Natural killer cell treated with Interleukin-12 subunit alpha and Interleukin-12 subunit beta and Interleukin-15 and Interleukin-18, amount 100 ng/mL, for 72 hours (primary cell): Measurements from ENCODE around the gene LARGE2. TPM values are rescaled to one million over a fixed set of nuclear protein-coding genes. Genes with fewer than 3 reads are reported as not detected.

Experiments used
- ATAC-seq, 2 donors: fragments of 150-1000 bp; cut with Tn5 transposase in 1 of 2; sonication (Bioruptor Pico), chemical (Tn5 transposase) in 1 of 2; 2 replicates each; pipeline ENCODE4 v1.10.0; 2021
- DNase-seq: peaks from one replicate; pipeline ENCODE4 v3.0.0; 2022; ENCODE audit warnings: low spot score
- H3K27ac Mint-ChIP-seq, 2 donors: 1 replicate in 1 of 2; 2 replicates in 1 of 2; pipeline ENCODE4 v1.8.0; 2022; ENCODE audit warnings: mixed read lengths in 2 of 2, mild to moderate bottlenecking in 1 of 2, moderate library complexity in 1 of 2
- H3K27me3 Mint-ChIP-seq, 2 donors: 1 replicate in 1 of 2; 2 replicates in 1 of 2; pipeline ENCODE4 v1.8.0; 2022; ENCODE audit warnings: mixed read lengths in 2 of 2
- H3K36me3 Mint-ChIP-seq: one replicate; pipeline ENCODE4 v1.8.0; 2022; ENCODE audit warnings: mixed read lengths
- H3K4me1 Mint-ChIP-seq, 2 donors: 1 replicate in 1 of 2; 2 replicates in 1 of 2; pipeline ENCODE4 v1.8.0; 2022; ENCODE audit warnings: low read depth in 2 of 2, mixed read lengths in 2 of 2, mild to moderate bottlenecking in 1 of 2
- H3K4me3 Mint-ChIP-seq: one replicate; pipeline ENCODE4 v1.8.0; 2022; ENCODE audit warnings: mixed read lengths
- H3K9me3 Mint-ChIP-seq: 2 replicates; pipeline ENCODE4 v1.8.0; 2022; ENCODE audit warnings: mixed read lengths
- total RNA-seq, 2 donors: library from RNA; stranded (reverse); gene quantifications; one replicate each; pipeline ENCODE4 v1.2.3, GENCODE V29; 2022

Gene LARGE2
- total RNA-seq, 2 donors from 2014 or later = 2.0 TPM; not detected in 1

- H3K27me3 Mint-ChIP-seq = no peaks in the 10 kb centered on the region
- no peak overlapping the region for H3K27ac Mint-ChIP-seq
- ATAC-seq (no peak), DNase-seq (no peak)
- H3K4me1 Mint-ChIP-seq = peaks cover 0 to 4% of the 10 kb centered on the region in 2 donors
- H3K9me3 Mint-ChIP-seq = no peaks in the 10 kb centered on the region
- no peak overlapping the region for H3K4me3 Mint-ChIP-seq
- H3K36me3 Mint-ChIP-seq = no peaks in the 10 kb centered on the region
Observed at GRCh38 chr11:45960387-45961095, 38.1 kb downstream of the LARGE2 start.

DNA sequence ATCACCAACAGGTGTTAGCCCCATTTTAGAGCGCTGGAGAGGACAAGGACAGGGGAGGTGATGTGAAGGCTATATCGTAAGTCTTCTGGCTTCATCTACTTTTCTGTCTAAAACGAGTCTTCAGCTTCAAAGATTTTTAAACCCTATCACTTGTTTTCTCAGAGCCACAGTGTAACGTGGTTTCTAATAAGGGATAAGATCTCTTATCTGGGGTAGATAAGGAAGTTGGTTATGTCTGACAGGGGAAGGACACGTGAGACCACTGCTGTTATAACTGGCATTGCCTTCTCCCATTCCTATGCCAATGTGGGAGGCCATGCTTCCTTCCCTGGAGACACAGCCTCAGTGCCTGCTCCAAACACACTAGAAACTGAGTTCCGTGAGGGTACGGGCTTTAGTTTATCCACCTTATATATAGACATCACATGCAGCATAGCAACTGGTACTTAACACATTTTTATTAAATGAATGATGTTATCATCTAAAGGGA lies 39.3 kb downstream of the LARGE2 start:
- no peaks in the 10 kb centered on the region for H3K27me3 Mint-ChIP-seq
- no peaks in the 10 kb centered on the region for H3K9me3 Mint-ChIP-seq
- H3K36me3 Mint-ChIP-seq = no peaks in the 10 kb centered on the region
- ATAC-seq = no peak
- H3K27ac Mint-ChIP-seq = no peak overlapping the region
- H3K4me1 Mint-ChIP-seq = peaks cover 0 to 4% of the 10 kb centered on the region in 2 donors
- no peak overlapping the region for H3K4me3 Mint-ChIP-seq
- DNase-seq = no peak

- no peaks in the 10 kb centered on the region for H3K27me3 Mint-ChIP-seq
- no peaks in the 10 kb centered on the region for H3K9me3 Mint-ChIP-seq
- DNase-seq (peak; percentile 73), ATAC-seq (peak; percentile 73 to 77)
- H3K27ac Mint-ChIP-seq = no peak overlapping the region
- H3K4me3 Mint-ChIP-seq = no peak overlapping the region
- no peaks in the 10 kb centered on the region for H3K4me1 Mint-ChIP-seq
- no peaks in the 10 kb centered on the region for H3K36me3 Mint-ChIP-seq
Observed at GRCh38 chr11:45964911-45965389, 42.5 kb downstream of the LARGE2 start.

DNA sequence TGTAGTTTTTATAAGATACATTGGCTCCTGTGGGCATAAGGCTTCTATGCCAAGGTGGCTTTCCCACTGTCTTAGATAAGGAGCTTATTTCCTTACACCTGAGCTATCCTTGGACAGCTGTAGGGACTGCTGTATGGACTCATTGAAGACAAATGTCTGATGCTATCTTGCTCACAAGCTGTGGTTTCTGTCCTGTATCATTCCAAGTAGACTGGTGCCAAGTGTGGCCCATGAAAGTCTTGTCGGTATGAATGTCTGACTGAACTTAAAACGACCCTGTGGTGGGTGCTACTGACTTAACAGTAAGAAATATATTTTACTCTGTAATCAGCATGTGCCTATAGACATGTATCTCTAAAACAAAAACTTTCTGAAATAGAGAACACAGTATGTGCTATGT lies 45.0 kb downstream of the LARGE2 start:
- ATAC-seq (no peak), DNase-seq (no peak)
- no peak overlapping the region for H3K27ac Mint-ChIP-seq
- no peak overlapping the region for H3K4me3 Mint-ChIP-seq
- H3K36me3 Mint-ChIP-seq = no peaks in the 10 kb centered on the region
- no peaks in the 10 kb centered on the region for H3K9me3 Mint-ChIP-seq
- no peaks in the 10 kb centered on the region for H3K27me3 Mint-ChIP-seq
- no peaks in the 10 kb centered on the region for H3K4me1 Mint-ChIP-seq

- no peaks in the 10 kb centered on the region for H3K4me1 Mint-ChIP-seq
- ATAC-seq = no peak
- H3K27me3 Mint-ChIP-seq = no peaks in the 10 kb centered on the region
- no peak overlapping the region for H3K27ac Mint-ChIP-seq
- no peak for DNase-seq
- no peaks in the 10 kb centered on the region for H3K9me3 Mint-ChIP-seq
- no peaks in the 10 kb centered on the region for H3K36me3 Mint-ChIP-seq
- H3K4me3 Mint-ChIP-seq = no peak overlapping the region
Observed at GRCh38 chr11:45968901-45969300, 46.4 kb downstream of the LARGE2 start.

DNA sequence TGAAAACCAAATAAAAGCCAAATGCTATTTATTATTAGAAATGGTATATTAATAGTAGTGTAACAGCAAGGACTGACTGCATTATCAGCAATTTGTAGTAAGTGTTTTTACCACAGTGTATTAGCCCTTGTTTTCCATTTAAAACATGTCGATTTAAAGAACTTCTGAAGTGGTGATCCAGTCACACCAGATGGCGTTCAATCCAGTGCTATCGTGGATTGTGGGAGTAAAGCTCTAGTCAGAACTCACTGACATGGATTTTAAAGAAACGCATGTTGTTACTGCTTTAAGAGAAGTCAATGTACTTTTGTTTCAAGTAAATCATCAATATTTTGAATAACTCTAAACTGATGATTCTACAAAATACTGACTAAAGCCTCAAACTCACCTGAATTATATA lies 51.1 kb downstream of the LARGE2 start:
- H3K9me3 Mint-ChIP-seq = no peaks in the 10 kb centered on the region
- DNase-seq (no peak), ATAC-seq (no peak)
- no peaks in the 10 kb centered on the region for H3K27me3 Mint-ChIP-seq
- no peak overlapping the region for H3K4me3 Mint-ChIP-seq
- H3K27ac Mint-ChIP-seq = no peak overlapping the region
- H3K36me3 Mint-ChIP-seq = no peaks in the 10 kb centered on the region
- H3K4me1 Mint-ChIP-seq = no peaks in the 10 kb centered on the region

GRCh38 chr11:45974806-45975205 lies 52.4 kb downstream of the LARGE2 start:
- Mint-ChIP-seq H3K9me3 (no peaks in the 10 kb centered on the region), H3K36me3 (peaks cover 5% of the 10 kb centered on the region), H3K4me3 (no peak overlapping the region), H3K27ac (no peak overlapping the region), H3K27me3 (no peaks in the 10 kb centered on the region), H3K4me1 (no peaks in the 10 kb centered on the region)
- DNase-seq (no peak), ATAC-seq (no peak)

Other genes starting within 250 kb of the LARGE2 start
- gene SLC35C1, start 117.5 kb upstream of the LARGE2 start, total RNA-seq = 10 to 100 TPM; 15.9 to 18.7 TPM
- gene CRY2, start 75.2 kb upstream of the LARGE2 start, total RNA-seq = 10 to 100 TPM; 22.8 to 28.5 TPM
- 1 to 10 TPM; 2.0 to 3.4 TPM for gene MAPK8IP1, start 37.0 kb upstream of the LARGE2 start, total RNA-seq
- gene FREY1, start 15.4 kb upstream of the LARGE2 start, total RNA-seq = 1 to 10 TPM; 4.2 to 4.9 TPM
- 10 to 100 TPM; 55.3 to 62.8 TPM for gene PEX16, start 4.8 kb upstream of the LARGE2 start, total RNA-seq
- gene PHF21A, start 198.8 kb downstream of the LARGE2 start, total RNA-seq = 10 to 100 TPM; 50.3 to 64.3 TPM